Keratinocyte (primary cell): ENCODE measurements around the gene MAPK12.

Experiments
- CTCF ChIP-seq, 3 experiments: IDR thresholded peaks in 1 of 3; conservative IDR thresholded peaks in 1 of 3; optimal IDR thresholded peaks in 1 of 3; 2 replicates in 2 of 3; 3 replicates in 1 of 3; pipeline versions ENCODE3 to v1.5.1; 2011; ENCODE audit warnings: low read length in 3 of 3, mild to moderate bottlenecking in 3 of 3, moderate library complexity in 2 of 3, control low read depth in 1 of 3, inconsistent platforms in 1 of 3; ENCODE audit not compliant: insufficient read depth in 2 of 3; ENCODE audit errors: extremely low read depth in 1 of 3
- EZH2 ChIP-seq: IDR thresholded peaks from one replicate; pipeline ENCODE4 v1.6.1; 2012; ENCODE audit warnings: inconsistent platforms, mild to moderate bottlenecking, low read length, moderate library complexity

DNA sequence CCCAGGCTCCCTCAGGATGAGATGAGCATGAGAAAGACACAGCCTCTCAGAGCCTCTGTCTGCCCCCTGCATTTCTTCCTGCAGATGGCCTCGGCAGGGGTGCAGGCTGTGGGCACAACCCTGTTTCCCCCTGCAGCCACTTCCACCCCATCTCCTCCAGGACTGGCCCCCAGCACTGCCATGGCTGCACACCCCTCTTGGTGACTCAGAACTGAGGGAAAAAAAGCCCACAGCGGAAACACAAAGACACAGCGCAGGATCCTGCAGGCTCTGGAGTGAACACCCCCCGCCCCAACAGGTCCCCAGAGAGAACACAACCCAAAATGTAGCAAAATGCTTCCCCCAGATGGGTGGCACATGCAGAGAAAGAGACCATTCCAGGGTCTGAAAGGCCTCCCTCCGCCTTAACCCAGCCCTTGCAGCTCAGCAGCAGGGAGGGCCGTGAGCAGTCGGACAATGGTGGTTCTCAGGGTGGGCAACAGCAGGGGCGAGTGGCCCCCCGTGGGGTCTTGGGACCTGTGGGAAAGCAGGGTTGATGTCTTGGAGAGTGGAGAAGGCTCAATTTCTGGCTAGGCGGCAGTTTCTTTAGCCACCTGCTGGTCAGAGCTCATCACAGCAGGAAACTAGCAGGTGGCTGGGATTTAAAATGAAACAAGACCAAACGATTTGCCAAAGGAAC is 24.6 kb downstream of the MAPK12 start:
- no peak for TF ChIP-seq EZH2
- TF ChIP-seq CTCF (optimal IDR thresholded peaks at IDR 0.05 in 1 of 3, IDR thresholded peaks at IDR 0.05 in 1 of 3, conservative IDR thresholded peaks at IDR 0.05 in 1 of 3; ENCODE audit: extremely low read depth in 1 of 3, insufficient read depth in 2 of 3, low read length in 3 of 3): peak; percentile 32 to 62 (median 39)
